Stimulated activated CD8-positive, alpha-beta memory T cell treated with anti-CD3 and anti-CD28 coated beads, Interleukin-4, amount 100 ng/mL, for 48 hours (primary cell): ENCODE data around the gene ZCCHC9.
A peak's percentile ranks its signal among the peaks of the same experiment; 100 is the strongest.
"Not testable (repeated sequence)": the region's sequence is repeated elsewhere in the genome, so short reads cannot be mapped to it uniquely, and the experiment has no call there.

ENCODE experiments used
- DNase-seq: peaks from one replicate; pipeline ENCODE4 v3.0.0-alpha.2; 2020

Gene ZCCHC9, protein sequence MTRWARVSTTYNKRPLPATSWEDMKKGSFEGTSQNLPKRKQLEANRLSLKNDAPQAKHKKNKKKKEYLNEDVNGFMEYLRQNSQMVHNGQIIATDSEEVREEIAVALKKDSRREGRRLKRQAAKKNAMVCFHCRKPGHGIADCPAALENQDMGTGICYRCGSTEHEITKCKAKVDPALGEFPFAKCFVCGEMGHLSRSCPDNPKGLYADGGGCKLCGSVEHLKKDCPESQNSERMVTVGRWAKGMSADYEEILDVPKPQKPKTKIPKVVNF

GRCh38 chr5:81301271-81302015 is at the start of gene ZCCHC9:
ZCCHC9 (plus strand) TSS chr5:81301587; CDS start chr5:81304758, 3,171 bp downstream.
- peak; percentile 94 for DNase-seq

- DNase-seq, result no peak
Observed at GRCh38 chr5:81251922-81252321, 49.5 kb upstream of the ZCCHC9 start.

GRCh38 chr5:81252904-81253303 is 48.5 kb upstream of the ZCCHC9 start:
- no peak for DNase-seq

- DNase-seq, result no peak
Observed at GRCh38 chr5:81253875-81254274, 47.5 kb upstream of the ZCCHC9 start.

DNA sequence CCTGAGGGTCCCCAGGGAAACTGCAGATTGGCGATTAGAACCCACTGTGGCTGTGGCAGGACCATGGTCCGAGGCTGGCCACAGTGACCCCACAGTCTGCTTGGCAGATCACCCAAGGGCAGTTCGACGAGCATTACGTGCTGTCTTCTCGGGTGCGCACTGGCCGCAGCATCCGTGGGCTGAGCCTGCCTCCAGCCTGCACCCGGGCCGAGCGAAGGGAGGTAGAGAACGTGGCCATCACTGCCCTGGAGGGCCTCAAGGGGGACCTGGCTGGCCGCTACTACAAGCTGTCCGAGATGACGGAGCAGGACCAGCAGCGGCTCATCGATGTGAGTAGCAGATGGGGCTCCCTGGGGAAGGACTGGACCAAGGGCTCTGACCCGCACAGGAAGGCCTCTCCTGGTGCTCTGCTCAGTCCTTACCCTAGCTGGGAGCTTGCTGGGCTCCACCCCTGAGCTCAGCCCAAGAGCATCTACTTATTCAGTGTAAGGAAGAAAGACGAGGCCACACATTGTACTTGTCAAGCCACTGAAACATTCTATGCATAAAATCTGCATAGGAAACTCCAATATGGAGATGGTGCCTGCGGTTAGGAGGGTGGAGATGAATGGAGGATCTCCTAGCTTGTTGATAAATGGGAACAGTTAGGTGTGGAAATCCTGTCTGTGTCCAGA is 46.4 kb upstream of the ZCCHC9 start:
- no peak for DNase-seq

GRCh38 chr5:81256766-81257165 is 44.6 kb upstream of the ZCCHC9 start:
- DNase-seq, result no peak

DNA sequence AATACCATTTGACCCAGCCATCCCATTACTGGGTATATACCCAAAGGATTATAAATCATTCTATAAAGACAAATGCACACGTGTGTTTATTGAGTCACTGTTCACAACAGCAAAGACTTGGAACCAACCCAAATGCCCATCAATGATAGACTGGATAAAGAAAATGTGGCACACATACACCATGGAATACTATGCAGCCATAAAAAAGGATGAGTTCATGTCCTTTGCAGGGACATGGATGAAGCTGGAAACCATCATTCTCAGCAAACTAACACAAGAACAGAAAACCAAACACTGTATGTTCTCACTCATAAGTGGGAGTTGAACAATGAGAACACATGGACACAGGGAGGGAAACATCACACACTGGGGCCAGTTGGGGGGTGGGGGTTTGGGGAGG is 38.6 kb upstream of the ZCCHC9 start:
- not testable (repeated sequence) for DNase-seq

DNA sequence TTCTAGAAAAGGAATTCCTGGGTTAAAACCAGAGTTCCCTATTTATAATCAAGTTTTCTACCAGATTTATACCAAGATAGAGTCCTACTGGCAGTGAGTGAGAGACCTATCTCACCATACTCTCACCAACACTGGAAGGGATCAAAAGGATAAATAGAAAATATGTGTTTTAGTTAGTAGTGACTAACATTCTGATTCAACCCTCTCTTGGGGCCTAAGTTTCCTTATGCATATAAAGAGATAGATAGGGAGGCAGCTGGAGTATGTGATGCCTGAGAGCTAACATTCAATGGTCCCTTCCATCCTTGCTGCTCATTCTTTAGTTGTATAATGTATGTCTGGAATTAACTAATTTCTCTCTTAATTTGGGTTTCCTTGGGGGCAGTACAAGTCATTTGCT is 36.3 kb upstream of the ZCCHC9 start:
- no peak for DNase-seq

GRCh38 chr5:81268521-81269196 is 32.7 kb upstream of the ZCCHC9 start:
- no peak for DNase-seq

DNA sequence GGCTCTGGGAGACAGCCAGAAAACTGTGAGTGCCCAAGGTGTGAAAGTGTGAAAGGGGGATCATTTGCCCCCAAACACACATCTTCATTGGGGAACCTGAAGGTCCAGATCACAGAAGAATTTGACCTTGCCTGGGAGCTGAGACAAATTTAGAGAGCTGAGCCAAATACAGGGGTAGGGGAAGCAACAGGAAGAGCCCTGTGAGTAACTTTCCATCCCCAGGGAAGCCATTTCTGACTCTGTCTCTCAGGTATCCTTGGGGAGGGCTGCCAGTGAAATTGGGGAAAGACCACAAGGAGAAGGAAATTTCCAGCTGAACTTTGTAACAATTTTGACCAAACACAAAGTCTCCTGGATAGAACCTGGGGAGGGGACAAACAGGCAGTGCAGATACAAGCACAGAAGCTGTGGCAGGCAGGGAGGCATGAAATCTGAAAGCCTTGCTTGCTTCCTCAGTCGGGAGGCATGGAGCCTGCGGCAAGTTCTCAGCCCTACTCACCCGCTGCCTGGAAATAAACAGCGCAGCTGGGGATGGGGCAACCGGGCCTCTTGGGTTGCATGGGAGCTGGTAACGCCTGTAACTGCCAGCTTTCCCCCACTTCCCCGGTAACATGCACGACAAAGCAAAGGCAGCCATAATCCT is 31.5 kb upstream of the ZCCHC9 start:
- DNase-seq, result no peak

- DNase-seq, result not testable (repeated sequence)
Observed at GRCh38 chr5:81270394-81271027, 30.9 kb upstream of the ZCCHC9 start.

GRCh38 chr5:81283976-81284375 is 17.4 kb upstream of the ZCCHC9 start:
- DNase-seq, result no peak

GRCh38 chr5:81286059-81286617 is 15.2 kb upstream of the ZCCHC9 start:
- no peak for DNase-seq

DNA sequence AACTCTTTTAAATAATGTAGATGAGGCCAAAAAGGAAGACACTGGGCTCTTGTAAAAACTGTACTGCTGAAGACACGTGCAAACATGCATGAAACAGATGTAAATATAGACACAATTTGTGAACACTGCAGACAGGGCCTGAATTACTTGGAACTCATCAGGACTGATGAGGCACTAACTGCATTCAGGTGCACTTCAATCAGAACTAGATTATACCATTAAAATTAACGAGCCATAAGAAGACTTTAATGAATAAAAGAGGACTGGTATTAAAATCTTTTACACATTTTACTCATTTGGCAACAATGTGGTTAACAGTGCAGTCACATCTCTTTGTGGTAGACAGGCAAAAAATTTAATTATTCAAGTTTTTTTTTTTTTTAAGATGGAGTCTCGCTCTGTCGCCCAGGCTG is 13.4 kb upstream of the ZCCHC9 start:
- DNase-seq, result no peak

DNA sequence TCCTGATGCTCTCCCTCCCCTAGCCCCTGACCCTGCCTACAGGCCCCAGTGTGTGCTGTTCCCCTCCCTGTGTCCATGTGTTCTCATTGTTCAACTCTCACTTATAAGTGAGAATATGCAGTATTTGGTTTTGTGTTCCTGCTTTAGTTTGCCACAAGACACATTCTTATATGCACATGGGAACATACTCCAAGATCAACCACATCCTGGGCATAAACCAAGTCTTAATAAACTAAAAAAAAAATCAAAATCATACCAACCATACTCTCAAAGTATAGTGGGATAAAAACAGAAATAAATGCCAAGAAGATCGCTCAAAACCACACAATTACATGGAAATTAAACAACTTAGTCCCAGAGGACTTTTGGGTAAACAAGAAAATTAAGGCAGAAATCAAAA is 11.2 kb upstream of the ZCCHC9 start:
- no peak for DNase-seq

DNA sequence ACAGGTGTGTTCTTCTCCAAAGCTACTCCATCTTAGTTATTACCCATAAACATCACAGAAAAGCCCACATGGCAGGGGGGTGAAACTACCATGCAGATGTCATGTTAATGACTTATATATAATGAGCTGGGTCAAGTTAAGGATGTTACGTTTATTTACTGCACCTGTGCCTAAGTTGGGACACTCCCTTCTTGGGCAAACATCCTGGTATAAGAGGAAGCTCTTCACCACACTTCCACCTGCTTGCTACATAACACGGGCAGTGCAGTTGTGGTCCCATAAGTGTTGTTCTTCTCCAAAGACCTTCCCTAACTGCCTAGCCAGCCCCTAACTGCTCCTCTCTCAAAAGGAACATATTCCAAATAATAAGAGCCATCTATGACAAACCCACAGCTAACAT is 9.3 kb upstream of the ZCCHC9 start:
- DNase-seq, result no peak

GRCh38 chr5:81294021-81294420 is 7.4 kb upstream of the ZCCHC9 start:
- DNase-seq, result not testable (repeated sequence)

GRCh38 chr5:81297531-81297930 is 3.9 kb upstream of the ZCCHC9 start:
- no peak for DNase-seq

GRCh38 chr5:81300921-81301270 is 491 bp upstream of the ZCCHC9 start:
- no peak for DNase-seq

- DNase-seq, result no peak
Observed at GRCh38 chr5:81302596-81302995, 1.2 kb downstream of the ZCCHC9 start.

GRCh38 chr5:81303563-81303962 is 2.2 kb downstream of the ZCCHC9 start:
- no peak for DNase-seq

- DNase-seq, result no peak
Observed at GRCh38 chr5:81305785-81306184, 4.4 kb downstream of the ZCCHC9 start.
